CD4-positive, alpha-beta T cell treated with Interleukin-15 for 4 hours (primary cell): ENCODE data around the gene TTC27.
A peak's percentile ranks its signal among the peaks of the same experiment; 100 is the strongest.

Experiments
- DNase-seq: peaks from one replicate; pipeline ENCODE4 v3.0.0-alpha.2; 2020; ENCODE audit warnings: low spot score

The TTC27 gene

DNA sequence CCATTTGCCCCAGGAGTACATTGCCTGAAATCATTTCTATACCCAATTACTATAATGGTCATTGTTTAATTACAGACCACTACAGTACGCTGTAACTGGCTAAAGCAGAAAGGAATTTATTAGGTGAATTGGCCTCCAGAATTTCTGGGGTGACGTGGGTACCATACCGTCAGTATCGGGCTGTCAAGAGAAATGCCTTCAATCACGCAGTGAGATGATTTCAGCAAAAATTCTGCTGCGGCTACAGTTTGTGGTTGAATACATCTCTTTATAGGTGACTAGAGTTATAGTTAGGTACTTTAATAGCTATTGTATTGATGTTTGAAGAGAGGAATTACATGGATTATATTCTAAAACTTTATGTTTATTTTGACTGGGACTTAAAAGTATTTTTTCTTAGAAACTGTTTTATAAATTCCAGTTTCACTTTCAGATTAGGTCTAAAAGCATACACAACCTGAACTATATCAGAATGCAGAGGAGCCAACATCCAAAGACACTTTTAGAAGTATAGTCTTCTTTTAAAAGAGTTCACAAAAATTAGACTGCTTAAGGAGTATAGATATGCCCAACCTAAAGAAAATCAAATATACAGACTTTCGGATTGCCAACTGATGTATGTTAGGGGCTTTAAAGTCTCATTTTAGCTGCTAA lies 128.4 kb downstream of the TTC27 start:
- peak; percentile 21 for DNase-seq

DNA sequence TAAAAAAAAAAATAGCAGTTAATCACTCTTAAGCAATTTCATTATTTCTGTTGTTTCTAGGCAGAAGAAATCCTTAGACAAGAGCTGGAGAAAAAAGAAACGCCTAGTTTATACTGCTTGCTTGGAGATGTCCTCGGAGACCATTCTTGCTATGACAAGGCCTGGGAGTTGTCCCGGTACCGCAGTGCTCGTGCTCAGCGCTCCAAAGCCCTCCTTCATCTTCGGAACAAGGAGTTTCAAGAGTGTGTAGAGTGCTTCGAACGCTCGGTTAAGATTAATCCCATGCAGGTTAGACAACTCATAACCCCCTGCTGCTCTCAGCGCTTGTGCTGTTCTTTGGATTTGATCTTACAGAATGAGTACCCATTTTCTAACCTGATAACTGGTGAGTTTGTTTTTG lies 130.4 kb downstream of the TTC27 start:
- no peak for DNase-seq

DNA sequence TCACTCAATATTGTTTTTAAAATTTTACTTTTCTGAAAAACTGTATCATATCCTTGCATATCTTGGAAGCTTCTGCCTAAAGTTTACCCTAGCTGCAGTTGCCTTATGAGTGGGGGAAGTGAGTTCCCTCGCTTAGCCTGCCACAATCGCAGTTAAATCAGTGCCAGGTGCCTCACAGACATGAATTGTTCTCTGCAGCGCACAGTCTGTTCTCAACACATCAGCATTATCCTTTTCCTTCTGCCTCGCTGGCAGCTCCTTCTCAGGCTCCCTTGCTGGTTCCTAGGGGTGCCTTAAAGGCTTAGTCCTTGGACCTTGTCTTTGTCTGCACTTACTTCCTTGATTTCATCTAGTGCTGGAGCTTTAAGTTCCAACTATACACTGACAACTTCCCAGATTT lies 132.8 kb downstream of the TTC27 start:
- no peak for DNase-seq

DNA sequence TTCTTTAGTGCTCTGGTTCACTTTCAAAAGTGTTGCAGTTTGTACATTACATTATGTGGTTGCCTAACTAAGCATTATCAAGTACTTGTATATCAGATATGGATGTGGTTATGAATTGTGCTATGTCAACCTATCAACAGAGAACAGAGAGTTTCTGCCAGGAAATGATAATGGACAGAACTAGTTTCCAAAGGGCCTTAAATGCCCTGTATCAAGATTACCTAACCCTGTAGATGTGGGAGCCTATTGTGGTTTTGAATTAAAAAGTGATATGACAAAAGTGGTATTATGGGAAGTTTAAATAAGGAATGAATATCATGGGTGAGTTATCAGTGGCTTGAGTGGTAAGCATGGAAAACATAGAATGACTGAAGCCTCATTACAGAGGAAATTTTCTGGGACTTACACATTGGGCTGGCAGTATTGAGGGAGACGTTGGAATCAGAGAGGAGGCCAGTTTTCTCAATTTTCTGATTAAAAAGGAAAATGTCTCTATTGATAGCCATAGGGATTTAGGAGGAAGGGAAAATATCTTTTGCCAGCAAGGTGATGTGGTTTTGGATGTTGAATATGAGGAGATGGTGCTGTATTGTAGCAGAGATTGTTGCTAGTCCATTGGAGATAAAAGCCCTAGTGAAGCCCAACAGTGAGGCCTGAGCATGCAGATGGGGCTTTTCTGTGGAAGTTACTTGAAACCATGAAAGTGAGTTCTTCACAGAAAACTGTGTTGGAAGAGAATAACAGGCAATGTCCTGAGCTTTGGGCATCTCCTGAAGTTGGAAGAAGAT lies 140.7 kb downstream of the TTC27 start:
- DNase-seq = no peak

- DNase-seq = no peak
Observed at GRCh38 chr2:32770360-32770759, 142.5 kb downstream of the TTC27 start.

- DNase-seq = no peak
Observed at GRCh38 chr2:32772638-32773447, 145.0 kb downstream of the TTC27 start.

- DNase-seq = no peak
Observed at GRCh38 chr2:32773448-32773808, 145.6 kb downstream of the TTC27 start.

DNA sequence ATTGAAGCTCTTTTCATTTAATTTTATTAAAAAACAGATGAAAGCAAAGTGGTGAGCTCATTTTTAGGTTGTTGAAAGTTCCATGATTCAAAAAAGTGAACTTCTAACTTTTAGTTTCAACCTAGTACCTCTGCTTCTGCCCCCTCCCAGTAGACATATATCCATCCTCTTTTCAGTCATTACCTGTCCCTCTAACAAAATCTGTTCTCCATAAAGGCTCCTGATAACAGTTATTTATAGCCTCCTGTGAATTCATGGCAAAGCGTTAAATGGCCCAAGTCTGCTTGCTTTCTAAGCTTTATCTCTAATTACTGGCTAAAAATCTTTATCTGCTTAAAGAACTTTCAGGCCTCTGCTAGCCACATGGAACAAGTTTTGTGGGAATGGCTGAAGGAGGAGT lies 148.1 kb downstream of the TTC27 start:
- no peak for DNase-seq

DNA sequence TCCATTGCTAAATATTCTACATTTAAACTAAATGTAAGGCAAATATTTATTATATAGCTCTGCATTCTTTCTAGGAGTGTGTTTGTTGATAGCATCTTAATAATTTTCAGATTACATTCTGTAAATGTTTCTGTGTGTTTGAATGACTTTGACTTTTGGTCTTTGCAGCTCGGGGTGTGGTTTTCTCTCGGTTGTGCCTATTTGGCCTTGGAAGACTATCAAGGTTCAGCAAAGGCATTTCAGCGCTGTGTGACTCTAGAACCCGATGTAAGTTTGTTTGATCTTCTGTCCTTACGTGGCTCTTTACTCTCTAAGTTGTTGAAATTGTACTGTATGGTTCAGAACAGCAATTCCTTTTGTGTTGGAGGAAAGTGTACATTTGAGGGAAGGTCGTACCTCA lies 149.9 kb downstream of the TTC27 start:
- DNase-seq = no peak

- DNase-seq = no peak
Observed at GRCh38 chr2:32780961-32781360, 153.1 kb downstream of the TTC27 start.

GRCh38 chr2:32783469-32783868 lies 155.6 kb downstream of the TTC27 start:
- DNase-seq = no peak

DNA sequence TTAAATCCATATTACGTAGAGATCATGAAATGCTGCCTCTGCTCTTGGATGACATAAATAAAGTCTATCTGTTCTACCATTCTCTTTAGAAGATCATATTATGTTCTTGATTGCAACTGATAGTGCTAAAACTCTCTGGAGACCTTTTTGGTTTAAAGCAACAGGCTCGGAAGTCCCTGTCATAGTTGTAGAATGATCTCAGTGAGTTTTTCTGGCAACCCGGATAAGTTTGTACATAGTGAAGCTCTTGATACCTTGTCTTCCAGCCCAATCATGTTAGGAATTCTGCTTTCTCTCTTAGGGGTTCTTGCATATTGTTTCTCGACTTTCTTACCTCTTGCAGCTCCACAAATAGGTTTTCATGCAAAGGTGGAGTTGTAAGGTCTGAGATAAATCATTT lies 156.1 kb downstream of the TTC27 start:
- no peak for DNase-seq

DNA sequence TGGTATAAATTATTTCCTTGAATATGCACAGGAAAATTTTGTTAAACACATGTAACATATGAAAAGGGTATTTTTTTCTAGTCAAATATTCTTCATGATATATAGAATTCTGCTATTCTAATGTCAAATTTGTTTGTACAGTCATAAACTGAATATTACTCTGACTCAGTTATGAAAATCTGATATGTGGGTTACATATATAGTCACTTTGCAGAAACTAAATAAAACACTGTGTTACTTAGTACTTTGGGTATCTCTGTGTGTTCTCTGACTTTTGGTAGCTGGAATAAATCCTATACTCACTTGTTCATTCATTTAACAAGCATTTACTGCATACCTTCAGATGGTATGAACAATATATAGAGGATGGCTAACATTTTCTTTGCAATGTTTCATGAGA lies 159.4 kb downstream of the TTC27 start:
- no peak for DNase-seq

DNA sequence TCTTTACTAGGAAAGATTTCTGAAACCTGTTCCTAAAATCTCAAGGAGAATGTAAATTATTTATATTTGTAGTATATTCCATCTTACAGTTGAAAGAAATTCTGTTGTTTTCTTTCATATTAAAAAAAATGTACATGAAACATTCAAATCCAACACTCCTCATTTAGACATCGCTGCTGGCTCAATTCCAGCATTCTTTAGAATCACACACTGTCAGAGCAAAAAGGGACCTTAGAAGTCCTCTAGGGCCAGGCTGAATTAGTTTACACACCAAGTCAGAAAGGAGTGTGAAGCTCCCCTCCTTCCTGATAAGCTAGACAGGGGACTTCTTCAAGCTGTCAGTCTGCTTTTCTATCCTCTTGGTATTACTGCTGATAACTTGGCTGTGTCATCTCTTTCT lies 160.3 kb downstream of the TTC27 start:
- no peak for DNase-seq

GRCh38 chr2:32792416-32792815 lies 164.6 kb downstream of the TTC27 start:
- no peak for DNase-seq

- no peak for DNase-seq
Observed at GRCh38 chr2:32798829-32799228, 171.0 kb downstream of the TTC27 start.

- no peak for DNase-seq
Observed at GRCh38 chr2:32801741-32802140, 173.9 kb downstream of the TTC27 start.

GRCh38 chr2:32802877-32803276 lies 175.0 kb downstream of the TTC27 start:
- DNase-seq = no peak

DNA sequence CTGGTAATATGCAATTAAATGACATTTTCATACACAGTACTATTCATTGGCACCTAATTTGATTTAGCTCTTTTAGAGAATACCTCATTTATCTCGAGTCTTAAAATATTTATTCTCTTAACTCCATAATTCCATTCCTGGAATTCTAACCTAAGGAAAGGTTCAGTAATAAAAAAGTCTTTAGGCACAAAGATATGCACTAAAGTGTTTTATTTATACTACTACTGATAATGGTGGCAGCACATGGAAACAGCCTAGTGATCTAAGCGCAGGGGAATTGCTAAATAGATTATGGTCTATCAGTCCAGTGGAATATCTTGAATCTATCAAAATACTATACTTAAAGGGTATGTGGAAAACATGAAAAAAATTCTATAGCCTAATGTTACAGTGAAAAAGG lies 176.4 kb downstream of the TTC27 start:
- no peak for DNase-seq

- DNase-seq = no peak
Observed at GRCh38 chr2:32805104-32806095, 177.6 kb downstream of the TTC27 start.

DNA sequence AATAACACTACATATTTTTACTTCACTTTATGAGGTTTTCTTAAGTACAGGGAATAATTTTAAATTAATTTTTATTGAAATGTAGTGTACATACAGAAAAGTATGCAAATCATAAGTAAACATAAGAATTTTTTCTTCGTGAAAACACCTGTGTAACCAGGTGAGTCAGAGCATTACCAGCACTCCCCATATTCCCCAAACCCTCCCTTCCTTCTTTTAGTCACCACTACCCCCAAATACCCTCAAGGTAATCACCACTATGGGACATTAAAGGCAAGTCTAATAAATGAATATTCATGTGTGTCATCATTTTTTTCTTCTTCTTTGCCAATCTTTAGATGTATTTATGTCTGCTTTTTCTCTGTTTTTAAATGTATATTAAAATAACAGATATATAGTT lies 179.0 kb downstream of the TTC27 start:
- no peak for DNase-seq

DNA sequence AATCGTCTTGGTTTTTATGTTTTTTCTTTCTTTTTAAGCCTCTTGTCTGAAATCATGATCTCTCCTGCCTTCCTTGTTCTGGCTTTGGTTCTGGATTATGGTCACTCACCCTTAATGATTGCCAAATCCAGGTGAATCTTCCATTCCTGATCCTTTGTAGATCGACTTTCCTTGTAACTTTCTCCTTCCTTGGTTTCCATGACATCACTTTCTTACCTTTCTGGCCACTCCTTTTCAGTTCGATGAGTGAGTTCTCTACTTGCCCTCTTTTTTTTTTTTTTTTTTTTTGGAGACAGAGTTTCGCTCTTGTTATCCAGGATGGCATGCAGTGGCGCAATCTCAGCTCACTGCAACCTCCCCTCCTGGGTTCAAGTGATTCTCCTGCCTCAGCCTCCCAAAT lies 179.8 kb downstream of the TTC27 start:
- no peak for DNase-seq
